GM18873 (cell line): Measurements from ENCODE around the gene TCN1.

Experiments
- ATAC-seq: cut with Tn5 transposase; IDR thresholded peaks from one replicate; pipeline ENCODE4 v1.9.1; 2021; ENCODE audit warnings: mild to moderate bottlenecking, moderate library complexity, moderate number of reproducible peaks; ENCODE audit not compliant: unreplicated experiment, low FRiP score

Gene TCN1

DNA sequence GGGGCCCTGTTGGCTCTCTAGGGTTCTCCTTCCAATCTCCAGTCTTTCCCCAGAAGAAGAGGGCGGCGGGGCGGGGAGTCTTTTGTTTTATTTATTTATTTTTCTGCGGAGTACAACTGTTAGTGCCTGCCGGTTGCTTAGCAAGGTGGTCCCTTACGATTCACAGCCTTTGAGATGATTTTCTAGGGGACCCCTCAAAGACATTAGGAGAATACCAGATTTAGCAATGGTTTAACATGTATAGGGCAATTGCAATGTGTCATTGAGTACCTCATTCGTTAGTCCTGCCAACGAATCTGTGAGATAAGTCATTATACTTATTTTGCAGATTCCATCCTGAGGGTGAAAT is 55.4 kb downstream of the TCN1 start:
- ATAC-seq: no peak

DNA sequence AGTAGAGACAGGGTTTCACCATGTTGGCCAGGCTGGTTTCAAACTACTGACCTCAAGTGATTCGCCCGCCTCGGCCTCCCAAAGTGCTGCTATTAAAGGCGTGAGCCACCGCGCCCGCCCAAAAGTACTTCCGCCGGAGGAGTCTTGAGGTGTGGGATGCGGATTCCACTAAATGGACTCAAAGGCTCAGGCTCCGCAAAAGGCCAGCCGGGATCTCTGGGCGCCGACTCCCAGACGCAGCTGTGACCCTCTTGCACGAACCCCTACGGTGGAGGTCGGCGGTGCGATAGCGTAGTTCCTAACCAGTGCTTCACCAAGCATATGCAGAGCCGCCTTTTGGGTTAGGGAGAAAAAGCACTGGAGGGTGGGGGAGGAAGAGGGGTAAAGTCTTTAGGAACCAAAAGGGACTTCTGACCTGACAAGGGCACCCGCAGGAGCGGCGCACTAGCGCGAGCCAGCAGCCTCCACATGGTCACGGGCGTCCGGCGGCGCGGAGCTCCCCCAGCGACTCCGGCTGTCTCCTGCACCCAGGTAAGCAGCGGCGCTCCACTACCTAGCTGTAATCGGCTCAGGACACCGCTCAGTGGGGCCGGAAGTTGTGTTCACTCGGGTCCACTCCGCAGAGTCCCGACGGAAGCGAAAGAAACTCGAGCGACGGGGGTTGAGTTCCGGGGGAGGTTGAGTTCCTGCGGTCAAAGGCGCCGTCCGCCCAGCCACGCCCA is 55.9 kb downstream of the TCN1 start, which contains the start of gene MRPL16:
TSS of gene MRPL16 (minus strand) at position 590 of the 722 bp plus-strand sequence. CDS start at position 470, 120 bp downstream.
- ATAC-seq: peak; percentile 94

DNA sequence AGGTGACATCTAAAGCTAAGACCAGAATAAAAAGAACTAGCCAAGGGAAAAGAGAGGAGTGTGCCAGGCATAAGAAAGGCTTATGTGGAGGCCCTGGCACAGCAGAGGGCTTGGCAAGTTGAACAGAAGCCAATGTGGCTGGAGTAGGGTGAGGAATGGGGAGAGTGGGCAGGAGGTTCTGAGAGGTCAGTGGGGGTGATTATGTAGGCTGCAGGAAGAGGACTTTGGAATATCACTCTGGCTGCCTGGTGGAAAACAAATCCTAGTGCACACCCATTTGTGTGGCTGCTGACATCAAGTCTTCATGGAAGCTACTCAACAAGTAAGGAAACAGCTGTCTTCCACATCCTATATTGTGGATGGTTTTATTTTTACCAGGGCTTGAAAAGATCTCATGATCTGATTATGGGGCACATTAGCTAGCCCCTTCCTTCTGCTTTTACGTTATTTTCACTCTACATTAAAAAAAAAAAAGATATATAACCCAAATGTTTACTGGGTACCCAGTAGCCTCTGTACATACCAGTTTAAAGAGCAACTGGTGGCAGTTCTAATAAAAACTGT is 59.2 kb downstream of the TCN1 start:
- ATAC-seq: no peak

DNA sequence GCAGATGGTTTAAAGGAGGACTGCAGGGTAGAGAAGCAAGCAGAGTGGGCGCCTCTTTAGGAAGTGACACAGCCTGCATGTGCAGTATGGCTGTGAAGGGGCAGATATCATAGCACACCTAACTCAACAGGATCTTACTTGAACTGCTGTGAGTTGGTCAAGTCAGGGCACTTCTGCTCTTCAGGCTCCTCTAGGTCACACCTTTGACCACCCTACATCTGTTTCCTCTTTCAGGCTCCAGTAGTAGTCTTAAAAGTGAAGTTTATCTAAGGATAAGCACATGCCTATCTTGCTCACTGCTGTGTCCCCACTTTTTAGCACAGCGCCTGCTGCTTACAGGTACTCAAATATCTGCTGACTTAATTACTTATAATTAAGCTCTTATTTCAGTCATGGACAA is 62.2 kb downstream of the TCN1 start:
- ATAC-seq: no peak
